ENCODE results near the gene RPL13. TPM values are rescaled to one million over a fixed set of nuclear protein-coding genes. Genes with fewer than 3 reads are reported as not detected.
"Not testable (repeated sequence)": the region's sequence is repeated elsewhere in the genome, so short reads cannot be mapped to it uniquely, and the experiment has no call there.

Gene RPL13
- total RNA-seq, 1 experiment from 2014 or later, result 2,780 TPM

- Histone ChIP-seq H3K27ac (no peak overlapping the region), H3K27me3 (replicated peaks) (no peaks in the 10 kb centered on the region), H3K4me3 (no peak overlapping the region), H3K36me3 (no peaks in the 10 kb centered on the region), H3K4me1 (replicated peaks) (peaks cover 16% of the 10 kb centered on the region), H3K9me3 (replicated peaks) (no peaks in the 10 kb centered on the region)
- no peak for DNase-seq (ENCODE audit: low read depth in 1 of 2, low spot score in 2 of 2)
These were observed 22.9 kb downstream of the RPL13 start for GRCh38 chr16:89583197-89583894.

DNA sequence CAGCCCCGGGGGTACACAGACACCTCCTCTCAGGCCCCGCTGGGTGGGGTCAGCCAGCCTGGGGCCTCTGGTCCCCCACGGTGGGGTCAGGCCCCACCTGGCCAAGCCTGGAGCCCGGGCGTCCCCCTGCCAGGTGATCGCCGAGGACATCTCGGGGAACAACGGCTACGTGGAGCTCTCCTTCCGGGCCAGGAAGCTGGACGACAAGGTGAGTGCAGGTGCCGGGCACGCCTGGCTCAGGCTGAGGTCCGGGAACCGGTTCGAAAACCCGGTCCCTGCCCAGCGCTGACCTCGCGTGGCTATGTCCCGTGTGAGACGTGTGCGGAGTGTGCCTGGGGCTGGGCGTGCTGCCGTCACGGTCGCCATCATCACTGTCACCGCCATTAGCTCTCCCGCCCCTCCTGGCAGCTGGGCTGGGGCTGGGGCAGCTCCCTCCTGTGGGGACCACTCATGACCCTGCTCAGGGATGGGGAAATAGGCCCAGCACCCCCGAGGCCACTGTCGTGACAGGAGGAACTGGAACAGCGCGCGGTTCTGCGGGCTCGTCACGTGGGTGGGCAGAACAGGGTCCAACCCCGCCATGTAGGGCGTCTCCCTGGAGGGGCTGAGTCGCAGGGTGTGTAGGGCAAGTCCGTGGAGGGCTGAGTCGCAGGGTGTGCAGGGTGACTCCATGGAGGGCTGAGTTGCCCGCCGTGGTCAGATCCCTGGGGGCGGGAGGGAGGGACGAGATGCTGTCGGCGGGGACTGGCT, 23.6 kb downstream of the RPL13 start:
- DNase-seq (ENCODE audit: low read depth in 1 of 2, low spot score in 2 of 2), result no peak
- Histone ChIP-seq H3K27ac (no peak overlapping the region), H3K9me3 (replicated peaks) (no peaks in the 10 kb centered on the region), H3K27me3 (replicated peaks) (no peaks in the 10 kb centered on the region), H3K4me3 (no peak overlapping the region), H3K4me1 (replicated peaks) (peaks cover 16% of the 10 kb centered on the region), H3K36me3 (no peaks in the 10 kb centered on the region)

- H3K27ac ChIP-seq, result no peak overlapping the region
- DNase-seq (ENCODE audit: low read depth in 1 of 2, low spot score in 2 of 2), result no peak
- no peak overlapping the region for H3K4me3 ChIP-seq
- H3K27me3 ChIP-seq (replicated peaks), result no peaks in the 10 kb centered on the region
- peaks cover 16% of the 10 kb centered on the region for H3K4me1 ChIP-seq (replicated peaks)
- H3K9me3 ChIP-seq (replicated peaks), result no peaks in the 10 kb centered on the region
- no peaks in the 10 kb centered on the region for H3K36me3 ChIP-seq
These were observed 24.5 kb downstream of the RPL13 start for GRCh38 chr16:89584768-89585549.

- H3K36me3 ChIP-seq, result no peaks in the 10 kb centered on the region
- DNase-seq (ENCODE audit: low read depth in 1 of 2, low spot score in 2 of 2), result no peak
- no peaks in the 10 kb centered on the region for H3K27me3 ChIP-seq (replicated peaks)
- no peaks in the 10 kb centered on the region for H3K9me3 ChIP-seq (replicated peaks)
- no peak overlapping the region for H3K27ac ChIP-seq
- no peak overlapping the region for H3K4me3 ChIP-seq
- peaks cover 13% of the 10 kb centered on the region for H3K4me1 ChIP-seq (replicated peaks)
These were observed 25.7 kb downstream of the RPL13 start for GRCh38 chr16:89586218-89586617.

- H3K4me3 ChIP-seq, result no peak overlapping the region
- H3K36me3 ChIP-seq, result no peaks in the 10 kb centered on the region
- DNase-seq (ENCODE audit: low read depth in 1 of 2, low spot score in 2 of 2), result no peak
- peaks cover 6% of the 10 kb centered on the region for H3K4me1 ChIP-seq (replicated peaks)
- no peaks in the 10 kb centered on the region for H3K27me3 ChIP-seq (replicated peaks)
- H3K27ac ChIP-seq, result no peak overlapping the region
- H3K9me3 ChIP-seq (replicated peaks), result no peaks in the 10 kb centered on the region
These were observed 26.4 kb downstream of the RPL13 start for GRCh38 chr16:89586853-89587252.

DNA sequence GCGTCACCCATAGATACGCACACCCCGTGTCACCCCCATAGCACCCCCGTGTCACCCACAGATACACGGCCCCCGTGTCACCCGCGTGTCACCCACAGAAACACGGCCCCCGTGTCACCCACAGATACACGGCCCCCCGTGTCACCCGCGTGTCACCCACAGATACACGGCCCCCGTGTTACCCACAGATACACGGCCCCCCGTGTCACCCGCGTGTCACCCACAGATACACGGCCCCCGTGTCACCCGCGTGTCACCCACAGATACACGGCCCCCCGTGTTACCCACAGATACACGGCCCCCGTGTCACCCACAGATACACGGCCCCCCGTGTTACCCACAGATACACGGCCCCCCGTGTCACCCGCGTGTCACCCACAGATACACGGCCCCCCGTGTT, 27.2 kb downstream of the RPL13 start:
- not testable (repeated sequence) for H3K9me3 ChIP-seq (replicated peaks); H3K36me3 ChIP-seq; H3K4me1 ChIP-seq (replicated peaks); H3K27me3 ChIP-seq (replicated peaks); H3K4me3 ChIP-seq; H3K27ac ChIP-seq; DNase-seq (ENCODE audit: low read depth in 1 of 2, low spot score in 2 of 2)

- Histone ChIP-seq H3K27ac (no peak overlapping the region), H3K36me3 (no peaks in the 10 kb centered on the region), H3K4me1 (replicated peaks) (no peaks in the 10 kb centered on the region), H3K27me3 (replicated peaks) (no peaks in the 10 kb centered on the region), H3K9me3 (replicated peaks) (no peaks in the 10 kb centered on the region), H3K4me3 (no peak overlapping the region)
- DNase-seq (ENCODE audit: low read depth in 1 of 2, low spot score in 2 of 2), result no peak
These were observed 28.1 kb downstream of the RPL13 start for GRCh38 chr16:89588413-89589109.

GRCh38 chr16:89589241-89589926, 28.9 kb downstream of the RPL13 start:
- Histone ChIP-seq H3K9me3 (replicated peaks) (no peaks in the 10 kb centered on the region), H3K36me3 (no peaks in the 10 kb centered on the region), H3K27ac (no peak overlapping the region), H3K4me1 (replicated peaks) (no peaks in the 10 kb centered on the region), H3K4me3 (no peak overlapping the region), H3K27me3 (replicated peaks) (no peaks in the 10 kb centered on the region)
- DNase-seq (ENCODE audit: low read depth in 1 of 2, low spot score in 2 of 2), result no peak

- H3K4me3 ChIP-seq, result no peak overlapping the region
- no peaks in the 10 kb centered on the region for H3K9me3 ChIP-seq (replicated peaks)
- H3K27ac ChIP-seq, result no peak overlapping the region
- no peaks in the 10 kb centered on the region for H3K27me3 ChIP-seq (replicated peaks)
- no peaks in the 10 kb centered on the region for H3K36me3 ChIP-seq
- H3K4me1 ChIP-seq (replicated peaks), result no peaks in the 10 kb centered on the region
- DNase-seq (ENCODE audit: low read depth in 1 of 2, low spot score in 2 of 2), result no peak
These were observed 33.4 kb downstream of the RPL13 start for GRCh38 chr16:89593841-89594240.

DNA sequence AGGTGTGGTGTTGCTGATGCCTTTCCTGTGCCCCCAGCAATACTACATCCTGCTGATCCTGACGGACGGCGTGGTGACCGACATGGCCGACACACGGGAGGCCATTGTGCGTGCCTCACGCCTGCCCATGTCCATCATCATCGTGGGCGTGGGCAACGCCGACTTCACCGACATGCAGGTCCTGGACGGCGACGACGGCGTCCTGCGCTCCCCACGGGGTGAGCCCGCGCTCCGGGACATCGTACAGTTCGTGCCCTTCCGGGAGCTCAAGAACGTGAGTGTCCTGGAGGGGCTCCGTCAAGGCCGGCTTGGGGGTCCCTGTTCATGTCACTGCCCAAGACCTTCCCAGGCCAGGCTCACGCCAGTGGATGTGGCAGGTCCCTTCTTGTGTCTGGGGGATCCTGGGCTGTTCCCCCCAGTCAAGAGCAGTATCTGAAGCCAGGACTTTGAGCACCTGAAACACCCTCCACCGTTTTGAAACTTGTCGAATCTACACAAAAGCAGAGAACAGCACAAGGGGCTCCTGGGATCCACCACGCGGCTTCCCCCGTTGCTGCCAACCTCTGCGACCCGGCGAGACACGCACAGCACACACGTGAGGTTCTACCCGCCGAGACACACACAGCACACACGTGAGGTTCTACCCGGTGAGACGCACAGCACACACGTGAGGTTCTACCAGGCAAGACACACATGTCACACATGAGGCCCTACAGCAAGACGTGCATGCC, 35.0 kb downstream of the RPL13 start:
- Histone ChIP-seq H3K4me3 (no peak overlapping the region), H3K9me3 (replicated peaks) (no peaks in the 10 kb centered on the region), H3K27me3 (replicated peaks) (no peaks in the 10 kb centered on the region), H3K4me1 (replicated peaks) (no peaks in the 10 kb centered on the region), H3K36me3 (no peaks in the 10 kb centered on the region), H3K27ac (no peak overlapping the region)
- DNase-seq (ENCODE audit: low read depth in 1 of 2, low spot score in 2 of 2), result no peak

- DNase-seq (ENCODE audit: low read depth in 1 of 2, low spot score in 2 of 2), result no peak
- Histone ChIP-seq H3K4me1 (replicated peaks) (no peaks in the 10 kb centered on the region), H3K36me3 (no peaks in the 10 kb centered on the region), H3K9me3 (replicated peaks) (no peaks in the 10 kb centered on the region), H3K4me3 (no peak overlapping the region), H3K27me3 (replicated peaks) (no peaks in the 10 kb centered on the region), H3K27ac (no peak overlapping the region)
These were observed 35.7 kb downstream of the RPL13 start for GRCh38 chr16:89596061-89596689.

DNA sequence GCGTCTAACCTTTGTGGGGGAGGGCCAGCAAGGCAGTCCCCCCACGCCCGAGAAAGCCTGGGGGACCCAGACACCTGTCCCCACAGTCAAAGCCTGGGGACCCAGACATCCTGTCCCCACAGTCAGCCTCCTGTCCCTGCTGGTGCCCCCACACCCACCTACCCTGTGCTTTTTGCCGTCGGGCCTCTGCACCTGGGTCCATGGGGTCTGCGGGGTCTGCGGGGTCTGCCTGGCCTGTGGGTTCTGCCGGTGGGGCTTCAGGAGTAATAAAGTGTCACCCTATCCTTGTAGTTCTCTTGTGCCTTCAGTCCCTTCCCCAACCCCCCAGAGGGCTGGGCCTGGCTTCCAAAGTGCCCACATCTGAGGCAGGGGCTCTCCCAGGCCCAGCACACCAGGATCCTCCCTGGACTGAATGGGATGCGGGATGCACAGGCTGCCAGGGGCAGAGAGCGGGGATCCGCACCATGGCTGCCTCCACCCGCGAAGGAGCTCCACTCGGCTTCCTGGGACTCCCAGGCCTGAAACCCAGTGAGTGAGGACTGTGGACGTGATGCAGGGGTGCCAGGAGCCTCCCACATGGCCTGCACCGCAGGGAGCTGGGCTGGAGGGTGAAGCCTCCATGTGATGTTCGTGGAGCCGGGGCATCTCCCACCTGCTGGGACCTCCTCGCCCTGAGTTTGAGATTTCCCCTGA, 36.6 kb downstream of the RPL13 start:
- Histone ChIP-seq H3K27ac (no peak overlapping the region), H3K27me3 (replicated peaks) (no peaks in the 10 kb centered on the region), H3K9me3 (replicated peaks) (no peaks in the 10 kb centered on the region), H3K4me3 (no peak overlapping the region), H3K4me1 (replicated peaks) (peaks cover 6% of the 10 kb centered on the region), H3K36me3 (no peaks in the 10 kb centered on the region)
- no peak for DNase-seq (ENCODE audit: low read depth in 1 of 2, low spot score in 2 of 2)

Data from SJSA1 (cell line).